HCT116 (cell line): ENCODE measurements around the gene PLD3. TPM values are rescaled to one million over a fixed set of nuclear protein-coding genes. Genes with fewer than 3 reads are reported as not detected.

Source experiments
- ATAC-seq: fragments of 200-7000 bp; cut with Tn5 transposase; 2 replicates; pipeline ENCODE4 v1.9.1; 2020; ENCODE audit warnings: mild to moderate bottlenecking, moderate library complexity
- BruUV-seq: library from RNA; stranded (reverse); fragments of 400-500 nt; replicated peaks from 2 replicates; lab custom pipeline; 2021; lab: Mats Ljungman, UMichigan
- CTCF ChIA-PET: fragments of 300-600 bp; sonication (Branson Sonifier 250); formaldehyde crosslinking; loops from one replicate; lab custom pipeline; 2021; ENCODE audit warnings: antibody characterized with exemption; lab: Charles Lee
- POLR2A ChIA-PET: fragments of 300-600, 350-600 bp; sonication (Branson Sonifier 250); formaldehyde crosslinking; loops from one replicate; lab custom pipeline; 2021; ENCODE audit warnings: antibody characterized with exemption; lab: Charles Lee
- RAD21 ChIA-PET, 2 experiments: fragments of 300-600 bp; sonication (Branson Sonifier 250); formaldehyde crosslinking; loops; one replicate each; lab custom pipeline; 2023; ENCODE audit warnings: low total read pairs in 2 of 2; ENCODE audit not compliant: uncharacterized antibody in 2 of 2, unreplicated experiment in 2 of 2, low non-redundant PET in 1 of 2; lab: Charles Lee
- DNase-seq: peaks from one replicate; pipeline ENCODE4 v3.0.0-alpha.2; 2010; ENCODE audit warnings: low read depth, low spot score
- H2AFZ ChIP-seq: fragments of 200-600 bp; shearing (Covaris generic), sonication (generic); 2 replicates; pipeline ENCODE4 v1.6.1; 2017; ENCODE audit warnings: low read depth, mixed run types, mixed read lengths, antibody characterized with exemption, low read length; ENCODE audit not compliant: poor library complexity, severe bottlenecking
- H3K27ac ChIP-seq: 2 replicates; pipeline ENCODE4 v1.5.1; 2012; ENCODE audit warnings: low read depth, low read length
- H3K27me3 ChIP-seq: fragments of 200-600 bp; sonication (generic); 2 replicates; pipeline ENCODE4 v1.6.1; 2016; ENCODE audit warnings: mixed run types, low read length, mixed read lengths; ENCODE audit not compliant: insufficient read depth
- H3K36me3 ChIP-seq, 2 experiments: fragments of 200-500 bp in 1 of 2; fragments of 200-600 bp in 1 of 2; sonication (Bioruptor generic) in 1 of 2; sonication (generic) in 1 of 2; 2 replicates each; pipeline versions ENCODE4 v1.5.1 to v1.6.1; 2014 to 2016; ENCODE audit warnings: low read length in 2 of 2, inconsistent platforms in 1 of 2, mixed read lengths in 1 of 2, mixed run types in 1 of 2; ENCODE audit not compliant: insufficient read depth in 2 of 2, control insufficient read depth in 1 of 2
- H3K4me1 ChIP-seq, 2 experiments: fragments of 200-600 bp in 1 of 2; sonication (generic) in 1 of 2; 2 replicates each; pipeline versions ENCODE4 v1.5.1 to v1.6.1; 2012 to 2017; ENCODE audit warnings: low read length in 2 of 2, inconsistent platforms in 1 of 2, mild to moderate bottlenecking in 1 of 2, mixed read lengths in 1 of 2, mixed run types in 1 of 2, moderate library complexity in 1 of 2; ENCODE audit not compliant: insufficient read depth in 2 of 2, control insufficient read depth in 1 of 2
- H3K4me2 ChIP-seq: fragments of 200-600 bp; sonication (generic); 2 replicates; pipeline ENCODE4 v1.6.1; 2017; ENCODE audit warnings: mixed run types, low read length, mixed read lengths
- H3K4me3 ChIP-seq, 2 experiments: fragments of 200-600 bp in 1 of 2; sonication (generic) in 1 of 2; replicated peaks in 1 of 2; 2 replicates each; pipeline ENCODE4 v1.5.1; 2011 to 2016; ENCODE audit warnings: low read length in 2 of 2, control low read depth in 1 of 2, low read depth in 1 of 2, mild to moderate bottlenecking in 1 of 2, mixed read lengths in 1 of 2, mixed run types in 1 of 2
- H3K79me2 ChIP-seq: fragments of 200-600 bp; sonication (generic); 2 replicates; pipeline ENCODE4 v1.6.1; 2017; ENCODE audit warnings: mild to moderate bottlenecking, mixed run types, low read length, moderate library complexity, mixed read lengths; ENCODE audit not compliant: insufficient read depth
- H3K9ac ChIP-seq: fragments of 200-600 bp; sonication (generic); 2 replicates; pipeline ENCODE4 v1.6.1; 2016; ENCODE audit warnings: low read length, mixed read lengths
- H3K9me2 ChIP-seq: fragments of 200-600 bp; sonication (generic), shearing (Covaris generic); 2 replicates; pipeline ENCODE4 v1.6.1; 2017; ENCODE audit warnings: mixed run types, mild to moderate bottlenecking, moderate library complexity; ENCODE audit not compliant: insufficient read depth
- H3K9me3 ChIP-seq, 2 experiments: fragments of 200-500 bp in 1 of 2; fragments of 200-600 bp in 1 of 2; sonication (Bioruptor generic) in 1 of 2; sonication (generic) in 1 of 2; 2 replicates each; pipeline ENCODE4 v1.6.1; 2014 to 2017; ENCODE audit warnings: low read length in 2 of 2, mixed read lengths in 2 of 2, inconsistent platforms in 1 of 2, low read depth in 1 of 2, mild to moderate bottlenecking in 1 of 2, mixed run types in 1 of 2, moderate library complexity in 1 of 2; ENCODE audit not compliant: control insufficient read depth in 1 of 2, insufficient read depth in 1 of 2
- H4K20me1 ChIP-seq: fragments of 200-600 bp; sonication (generic), shearing (Covaris generic); 2 replicates; pipeline ENCODE4 v1.6.1; 2017; ENCODE audit warnings: mixed run types, mild to moderate bottlenecking, moderate library complexity; ENCODE audit not compliant: insufficient read depth
- CTCF ChIP-seq, 3 experiments: fragments of 200-600 bp in 1 of 3; sonication (generic) in 1 of 3; IDR thresholded peaks in 2 of 3; conservative IDR thresholded peaks in 1 of 3; 2 replicates each; pipeline ENCODE4 v1.5.1; 2012 to 2017; ENCODE audit warnings: low read depth in 2 of 3, low read length in 2 of 3, antibody characterized with exemption in 1 of 3, borderline replicate concordance in 1 of 3, control low read depth in 1 of 3, mild to moderate bottlenecking in 1 of 3, mixed read lengths in 1 of 3, mixed run types in 1 of 3, moderate library complexity in 1 of 3; ENCODE audit not compliant: insufficient read depth in 1 of 3
- ELF1 ChIP-seq: IDR thresholded peaks from 2 replicates; pipeline ENCODE4 v1.6.1; 2012; ENCODE audit warnings: low read depth, borderline replicate concordance
- EZH2phosphoT487 ChIP-seq: fragments of 200-600 bp; IDR thresholded peaks from 2 replicates; pipeline ENCODE4 v1.6.1; 2018; ENCODE audit warnings: antibody characterized with exemption, borderline replicate concordance
- MAX ChIP-seq: IDR thresholded peaks from 2 replicates; pipeline ENCODE4 v1.6.1; 2012
- POLR2AphosphoS5 ChIP-seq: IDR thresholded peaks from 2 replicates; pipeline ENCODE4 v1.6.1; 2011; ENCODE audit warnings: mild to moderate bottlenecking, low read depth, low read length, moderate library complexity
- SIN3A ChIP-seq: IDR thresholded peaks from 2 replicates; pipeline ENCODE4 v1.6.1; 2012; ENCODE audit warnings: low read depth
- SP1 ChIP-seq: IDR thresholded peaks from 2 replicates; pipeline ENCODE4 v1.6.1; 2012; ENCODE audit warnings: low read depth
- TCF7L2 ChIP-seq: IDR thresholded peaks from 2 replicates; pipeline ENCODE4 v1.7.0; 2011; ENCODE audit warnings: borderline replicate concordance, inconsistent platforms; ENCODE audit not compliant: insufficient read depth, insufficient read length; ENCODE audit errors: extremely low read depth
- YY1 ChIP-seq: IDR thresholded peaks from 2 replicates; pipeline ENCODE4 v1.6.1; 2011; ENCODE audit warnings: low read length, low read depth, moderate library complexity, mild to moderate bottlenecking; ENCODE audit not compliant: insufficient replicate concordance; ENCODE audit errors: extremely low read depth
- intact Hi-C: fragments of 100-400 bp; cut with micrococcal nuclease; formaldehyde crosslinking; loops from 2 replicates; pipeline ENCODE4 v1.10.0; 2022
- total RNA-seq: library from RNA; stranded (reverse); gene quantifications from one replicate; pipeline ENCODE4 v1.2.1, GENCODE V29; 2021; ENCODE audit not compliant: unreplicated experiment

PLD3 gene
- total RNA-seq, 1 experiment from 2014 or later = 123 TPM

GRCh38 chr19:40397568-40397906 lies 49.0 kb downstream of the PLD3 start:
- no peak for TF ChIP-seq ELF1
- no peak for TF ChIP-seq YY1
- no peak for TF ChIP-seq TCF7L2
- no peak for TF ChIP-seq EZH2phosphoT487
- no peak for TF ChIP-seq CTCF (IDR thresholded peaks at IDR 0.05 in 2 of 3, conservative IDR thresholded peaks at IDR 0.05 in 1 of 3; ENCODE audit: borderline replicate concordance in 1 of 3, insufficient read depth in 1 of 3, low read depth in 2 of 3, low read length in 2 of 3)
- TF ChIP-seq SIN3A = no peak
- no peak for TF ChIP-seq SP1
- no peak for TF ChIP-seq MAX
- no peak for TF ChIP-seq POLR2AphosphoS5
- Histone ChIP-seq H3K9me2 (no peaks in the 10 kb centered on the region), H3K9me3 (no peaks in the 10 kb centered on the region), H3K36me3 (no peaks in the 10 kb centered on the region), H3K9ac (no peak overlapping the region), H4K20me1 (no peaks in the 10 kb centered on the region), H3K4me2 (no peak overlapping the region), H3K4me3 (no peak overlapping the region), H3K79me2 (no peaks in the 10 kb centered on the region), H3K27ac (no peak overlapping the region), H3K27me3 (no peaks in the 10 kb centered on the region), H2AFZ (no peak overlapping the region), H3K4me1 (peaks cover 9 to 28% of the 10 kb centered on the region in 2 experiments)
- BruUV-seq = no TSS peak
- ChIA-PET CTCF (no interaction called here), RAD21 (no interaction called here), POLR2A (no interaction called here)
- intact Hi-C loops = no loop called here
- ATAC-seq (no peak), DNase-seq (no peak)
